Measurements from ENCODE around the gene SHROOM1.

DNA sequence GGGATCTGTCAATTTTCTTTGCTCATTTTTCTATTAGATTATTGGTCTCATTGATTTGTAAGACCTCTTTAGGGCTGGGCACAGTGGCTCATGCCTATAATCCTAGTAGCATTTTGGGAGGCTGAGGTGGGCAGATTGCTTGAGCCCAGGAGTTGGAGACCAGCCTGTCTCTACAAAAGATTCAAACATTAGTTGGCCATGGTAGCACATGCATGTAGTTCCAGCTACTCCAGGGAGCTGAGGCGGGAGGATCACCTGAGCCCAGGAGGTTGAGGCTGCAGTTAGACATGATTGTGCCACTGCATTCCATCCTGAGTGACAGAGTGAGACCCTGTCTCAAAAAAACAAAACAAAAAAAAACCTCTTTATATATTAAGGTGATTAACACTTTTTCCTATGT lies 6.4 kb upstream of the SHROOM1 start:
- TF ChIP-seq, protein P1, sequence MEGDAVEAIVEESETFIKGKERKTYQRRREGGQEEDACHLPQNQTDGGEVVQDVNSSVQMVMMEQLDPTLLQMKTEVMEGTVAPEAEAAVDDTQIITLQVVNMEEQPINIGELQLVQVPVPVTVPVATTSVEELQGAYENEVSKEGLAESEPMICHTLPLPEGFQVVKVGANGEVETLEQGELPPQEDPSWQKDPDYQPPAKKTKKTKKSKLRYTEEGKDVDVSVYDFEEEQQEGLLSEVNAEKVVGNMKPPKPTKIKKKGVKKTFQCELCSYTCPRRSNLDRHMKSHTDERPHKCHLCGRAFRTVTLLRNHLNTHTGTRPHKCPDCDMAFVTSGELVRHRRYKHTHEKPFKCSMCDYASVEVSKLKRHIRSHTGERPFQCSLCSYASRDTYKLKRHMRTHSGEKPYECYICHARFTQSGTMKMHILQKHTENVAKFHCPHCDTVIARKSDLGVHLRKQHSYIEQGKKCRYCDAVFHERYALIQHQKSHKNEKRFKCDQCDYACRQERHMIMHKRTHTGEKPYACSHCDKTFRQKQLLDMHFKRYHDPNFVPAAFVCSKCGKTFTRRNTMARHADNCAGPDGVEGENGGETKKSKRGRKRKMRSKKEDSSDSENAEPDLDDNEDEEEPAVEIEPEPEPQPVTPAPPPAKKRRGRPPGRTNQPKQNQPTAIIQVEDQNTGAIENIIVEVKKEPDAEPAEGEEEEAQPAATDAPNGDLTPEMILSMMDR (IDR thresholded peaks at IDR 0.05; ENCODE audit: low read length): no peak
- TF ChIP-seq EZH2phosphoT487 (IDR thresholded peaks at IDR 0.05; ENCODE audit: low read length): no peak
